Esophagus muscularis mucosa (tissue), 4 donors: ENCODE results near the gene OTUD7B.

Experiments
- CTCF ChIP-seq, 3 experiments: fragments of 200-600 bp in 2 of 3; fragments of 450-650 bp in 1 of 3; sonication (generic) in 2 of 3; IDR thresholded peaks; one replicate each; pipeline ENCODE4 v1.5.1; 2017 to 2019; ENCODE audit warnings: antibody characterized with exemption in 3 of 3, mild to moderate bottlenecking in 2 of 3, moderate library complexity in 1 of 3
- EP300 ChIP-seq: sonication (generic); formaldehyde crosslinking; IDR thresholded peaks from one replicate; pipeline ENCODE4 v1.6.1; 2017; ENCODE audit warnings: antibody characterized with exemption
- POLR2A ChIP-seq: fragments of 450-650 bp; IDR thresholded peaks from one replicate; pipeline ENCODE4 v1.6.1; 2017; ENCODE audit warnings: antibody characterized with exemption, moderate library complexity, mild to moderate bottlenecking, low read depth

GRCh38 chr1:149929856-149930255 is 80.7 kb downstream of the OTUD7B start:
- TF ChIP-seq CTCF (IDR thresholded peaks at IDR 0.05) (no peak), EP300 (no peak), POLR2A (no peak)
